B cell (primary cell): ENCODE measurements around the gene NMNAT3. TPM values are rescaled to one million over a fixed set of nuclear protein-coding genes. Genes with fewer than 3 reads are reported as not detected.

Experiments used
- ATAC-seq: fragments of 200-7000 bp; cut with Tn5 transposase; one replicate; pipeline ENCODE4 v1.10.0; 2021; ENCODE audit warnings: low read depth, mild to moderate bottlenecking, moderate number of reproducible peaks, moderate library complexity
- CTCF ChIA-PET: fragments of 350-600 bp; sonication (Branson Sonifier 250); formaldehyde crosslinking; loops from one replicate; lab custom pipeline; 2021; ENCODE audit warnings: antibody characterized with exemption, inconsistent platforms; lab: Charles Lee
- POLR2A ChIA-PET: fragments of 350-600 bp; sonication (Branson Sonifier 250); formaldehyde crosslinking; loops from one replicate; lab custom pipeline; 2021; ENCODE audit warnings: antibody characterized with exemption; lab: Charles Lee
- DNase-seq: peaks from one replicate; pipeline ENCODE4 v3.0.0; 2013
- H2AFZ ChIP-seq: 2 replicates; pipeline ENCODE4 v1.6.1; 2012; ENCODE audit warnings: mild to moderate bottlenecking, low read depth, low read length; ENCODE audit not compliant: insufficient read depth, poor library complexity, severe bottlenecking
- H3K27ac ChIP-seq, 2 donors: 1 replicate in 1 of 2; 2 replicates in 1 of 2; pipeline ENCODE4 v1.5.1; 2012 to 2013; ENCODE audit warnings: low read length in 2 of 2, mild to moderate bottlenecking in 2 of 2, moderate library complexity in 1 of 2
- H3K27me3 ChIP-seq, 4 experiments: fragments of 200-600 bp in 1 of 4; sonication (generic) in 1 of 4; replicated peaks in 1 of 4; 1 replicate in 2 of 4; 2 replicates in 2 of 4; pipeline versions ENCODE4 v1.6.1 to v1.7.0; 2013 to 2016; ENCODE audit warnings: low read length in 3 of 4, mild to moderate bottlenecking in 2 of 4, mixed read lengths in 1 of 4, moderate library complexity in 1 of 4; ENCODE audit not compliant: insufficient read depth in 4 of 4, control insufficient read depth in 3 of 4; ENCODE audit errors: control extremely low read depth in 1 of 4
- H3K36me3 ChIP-seq, 2 experiments: replicated peaks in 1 of 2; 1 replicate in 1 of 2; 2 replicates in 1 of 2; pipeline versions ENCODE4 v1.6.1 to v1.7.1; 2013; ENCODE audit warnings: low read length in 1 of 2; ENCODE audit not compliant: insufficient read depth in 2 of 2, control insufficient read depth in 1 of 2; ENCODE audit errors: control extremely low read depth in 1 of 2, extremely low read depth in 1 of 2
- H3K4me1 ChIP-seq, 2 donors: fragments of 200-600 bp in 1 of 2; sonication (generic) in 1 of 2; 1 replicate in 1 of 2; 2 replicates in 1 of 2; pipeline versions ENCODE4 v1.5.1 to v1.6.1; 2013 to 2017; ENCODE audit warnings: low read length in 2 of 2; ENCODE audit not compliant: control insufficient read depth in 2 of 2, insufficient read depth in 2 of 2
- H3K4me2 ChIP-seq: replicated peaks from 2 replicates; pipeline ENCODE3; 2012; ENCODE audit warnings: mild to moderate bottlenecking, low read depth, low read length; ENCODE audit not compliant: poor library complexity, severe bottlenecking
- H3K4me3 ChIP-seq, 5 experiments: fragments of 200-600 bp in 1 of 5; sonication (generic) in 1 of 5; 1 replicate in 3 of 5; 2 replicates in 2 of 5; pipeline versions ENCODE4 v1.5.1 to v1.7.0; 2011 to 2016; ENCODE audit warnings: low read length in 4 of 5, mild to moderate bottlenecking in 4 of 5, low read depth in 2 of 5, control low read depth in 1 of 5, moderate library complexity in 1 of 5; ENCODE audit not compliant: insufficient read depth in 1 of 5; ENCODE audit errors: control extremely low read depth in 1 of 5, extremely low read depth in 1 of 5
- H3K79me2 ChIP-seq: fragments of 200-600 bp; sonication (generic); one replicate; pipeline ENCODE4 v1.6.0; 2016; ENCODE audit warnings: low read length; ENCODE audit not compliant: control insufficient read depth, insufficient read depth
- H3K9ac ChIP-seq: fragments of 200-600 bp; sonication (generic); 2 replicates; pipeline ENCODE4 v1.6.1; 2017; ENCODE audit warnings: mild to moderate bottlenecking, low read length, moderate library complexity
- H3K9me3 ChIP-seq, 3 donors: one replicate each; pipeline versions ENCODE4 v1.6.1 to v1.7.1; 2013; ENCODE audit warnings: low read length in 2 of 3; ENCODE audit not compliant: control insufficient read depth in 2 of 3, insufficient read depth in 1 of 3; ENCODE audit errors: control extremely low read depth in 1 of 3
- H4K20me1 ChIP-seq: 2 replicates; pipeline ENCODE4 v1.6.0; 2012; ENCODE audit warnings: mild to moderate bottlenecking, low read length; ENCODE audit not compliant: insufficient read depth, control insufficient read depth, poor library complexity, severe bottlenecking
- H3K27ac Mint-ChIP-seq: one replicate; pipeline ENCODE4 v1.8.0; 2021; ENCODE audit warnings: mixed read lengths
- H3K27me3 Mint-ChIP-seq: one replicate; pipeline ENCODE4 v1.8.0; 2021; ENCODE audit warnings: mixed read lengths
- H3K4me1 Mint-ChIP-seq: one replicate; pipeline ENCODE4 v1.8.0; 2021; ENCODE audit warnings: mixed read lengths
- H3K4me3 Mint-ChIP-seq: one replicate; pipeline ENCODE4 v1.8.0; 2021; ENCODE audit warnings: mixed read lengths
- H3K9me3 Mint-ChIP-seq: one replicate; pipeline ENCODE4 v1.8.0; 2022; ENCODE audit warnings: mixed read lengths; ENCODE audit not compliant: insufficient read depth
- EZH2 ChIP-seq: IDR thresholded peaks from 2 replicates; pipeline ENCODE4 v1.6.1; 2012; ENCODE audit warnings: borderline replicate concordance, low read depth, mild to moderate bottlenecking, moderate library complexity, low read length; ENCODE audit not compliant: insufficient read depth, poor library complexity, severe bottlenecking
- WGBS: methylation state at CpG from one replicate; pipeline ENCODE4 v1.1.5; 2013; ENCODE audit warnings: missing lambda C conversion rate; ENCODE audit not compliant: insufficient coverage; 5-methylcytosine and 5-hydroxymethylcytosine counted together
- intact Hi-C: fragments of 100-400 bp; cut with micrococcal nuclease; formaldehyde crosslinking; loops from one replicate; pipeline ENCODE4 v1.10.0; 2022
- polyA plus RNA-seq: library from polyadenylated mRNA; depleted of rRNA; stranded (reverse); fragments of >200 nt; gene quantifications from 2 replicates; pipeline ENCODE4 v1.2.3, GENCODE V29; 2012
- total RNA-seq, 2 donors: library from RNA; stranded (reverse); fragments of 120-200 nt in 1 of 2; gene quantifications; 1 replicate in 1 of 2; 2 replicates in 1 of 2; pipeline versions ENCODE4 v1.2.3 to v1.2.4, GENCODE V29; 2013 to 2022
- TF ChIP-seq, protein P1 (sequence below): fragments of 200-600 bp; IDR thresholded peaks from one replicate; pipeline ENCODE4 v1.8.0; 2022; ENCODE audit warnings: antibody characterized with exemption, mild to moderate bottlenecking

Gene NMNAT3
- total and polyA plus RNA-seq, 2 donors (not counting 1 experiment from before 2014, with no cell fraction given) = 1.9 to 3.3 TPM

- no peak overlapping the region for H3K27ac ChIP-seq
- TF ChIP-seq, protein P1, sequence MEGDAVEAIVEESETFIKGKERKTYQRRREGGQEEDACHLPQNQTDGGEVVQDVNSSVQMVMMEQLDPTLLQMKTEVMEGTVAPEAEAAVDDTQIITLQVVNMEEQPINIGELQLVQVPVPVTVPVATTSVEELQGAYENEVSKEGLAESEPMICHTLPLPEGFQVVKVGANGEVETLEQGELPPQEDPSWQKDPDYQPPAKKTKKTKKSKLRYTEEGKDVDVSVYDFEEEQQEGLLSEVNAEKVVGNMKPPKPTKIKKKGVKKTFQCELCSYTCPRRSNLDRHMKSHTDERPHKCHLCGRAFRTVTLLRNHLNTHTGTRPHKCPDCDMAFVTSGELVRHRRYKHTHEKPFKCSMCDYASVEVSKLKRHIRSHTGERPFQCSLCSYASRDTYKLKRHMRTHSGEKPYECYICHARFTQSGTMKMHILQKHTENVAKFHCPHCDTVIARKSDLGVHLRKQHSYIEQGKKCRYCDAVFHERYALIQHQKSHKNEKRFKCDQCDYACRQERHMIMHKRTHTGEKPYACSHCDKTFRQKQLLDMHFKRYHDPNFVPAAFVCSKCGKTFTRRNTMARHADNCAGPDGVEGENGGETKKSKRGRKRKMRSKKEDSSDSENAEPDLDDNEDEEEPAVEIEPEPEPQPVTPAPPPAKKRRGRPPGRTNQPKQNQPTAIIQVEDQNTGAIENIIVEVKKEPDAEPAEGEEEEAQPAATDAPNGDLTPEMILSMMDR = no peak
- no peak for TF ChIP-seq EZH2
- H3K27me3 ChIP-seq = peaks cover 0 to 9% (median under 1%) of the 10 kb centered on the region in 4 experiments
- no peaks in the 10 kb centered on the region for H3K79me2 ChIP-seq
- H3K9me3 ChIP-seq = no peaks in the 10 kb centered on the region
- no peaks in the 10 kb centered on the region for H3K36me3 ChIP-seq
- H3K27me3 Mint-ChIP-seq = peaks cover 24% of the 10 kb centered on the region
- no peak overlapping the region for H3K4me3 Mint-ChIP-seq
- no peak overlapping the region for H3K27ac Mint-ChIP-seq
- peaks cover under 1% of the 10 kb centered on the region for H3K4me1 Mint-ChIP-seq
- H4K20me1 ChIP-seq = no peaks in the 10 kb centered on the region
- ChIA-PET POLR2A (no interaction called here), CTCF (no interaction called here)
- H3K4me3 ChIP-seq = no peak overlapping the region
- intact Hi-C loops = no loop called here
- H3K4me1 ChIP-seq = no peaks in the 10 kb centered on the region
- H3K9ac ChIP-seq = no peak overlapping the region
- DNase-seq (no peak), ATAC-seq (no peak)
- 85% methylated on average over 12 of the region's 15 CpGs for WGBS
- no peaks in the 10 kb centered on the region for H3K9me3 Mint-ChIP-seq
- H3K4me2 ChIP-seq = no peak overlapping the region
- H2AFZ ChIP-seq = no peak overlapping the region
These were observed 143.9 kb downstream of the NMNAT3 start for GRCh38 chr3:139533781-139534454.

GRCh38 chr3:139532976-139533375, 144.8 kb downstream of the NMNAT3 start:
- ChIA-PET POLR2A (no interaction called here), CTCF (no interaction called here)
- no peak overlapping the region for H3K4me2 ChIP-seq
- intact Hi-C loops = no loop called here
- H4K20me1 ChIP-seq = no peaks in the 10 kb centered on the region
- H3K9me3 ChIP-seq = no peaks in the 10 kb centered on the region
- H3K4me3 Mint-ChIP-seq = no peak overlapping the region
- H3K27ac Mint-ChIP-seq = no peak overlapping the region
- peaks cover 14% of the 10 kb centered on the region for H3K27me3 Mint-ChIP-seq
- H3K4me3 ChIP-seq = no peak overlapping the region
- ATAC-seq (no peak), DNase-seq (no peak)
- no peaks in the 10 kb centered on the region for H3K4me1 Mint-ChIP-seq
- no peak overlapping the region for H3K27ac ChIP-seq
- H3K79me2 ChIP-seq = no peaks in the 10 kb centered on the region
- no peak for TF ChIP-seq EZH2
- TF ChIP-seq, protein P1 = no peak
- no peaks in the 10 kb centered on the region for H3K9me3 Mint-ChIP-seq
- no peaks in the 10 kb centered on the region for H3K4me1 ChIP-seq
- peaks cover 0 to 7% (median 0%) of the 10 kb centered on the region in 4 experiments for H3K27me3 ChIP-seq
- no peak overlapping the region for H2AFZ ChIP-seq
- H3K36me3 ChIP-seq = no peaks in the 10 kb centered on the region
- 93% methylated on average over 4 of the region's 7 CpGs for WGBS
- H3K9ac ChIP-seq = no peak overlapping the region
